Trophoblast cell (in vitro differentiated cells and primary cell): ENCODE measurements around the gene PREP.

Source experiments
- DNase-seq, 2 donors: peaks; one replicate each; pipeline ENCODE4 v3.0.0-alpha.2; 2016
- H2AFZ ChIP-seq: 2 replicates; pipeline ENCODE4 v1.6.1; 2013; ENCODE audit warnings: low read length, moderate library complexity, mild to moderate bottlenecking; ENCODE audit not compliant: insufficient read depth, poor library complexity
- H2AK5ac ChIP-seq: 2 replicates; pipeline ENCODE4 v1.6.1; 2013; ENCODE audit warnings: mild to moderate bottlenecking, low read length
- H2BK120ac ChIP-seq: 2 replicates; pipeline ENCODE4 v1.6.1; 2013; ENCODE audit warnings: low read length, mild to moderate bottlenecking, moderate library complexity; ENCODE audit not compliant: insufficient read depth, poor library complexity
- H2BK12ac ChIP-seq: 2 replicates; pipeline ENCODE4 v1.6.1; 2013; ENCODE audit warnings: mild to moderate bottlenecking, low read length, moderate library complexity
- H2BK5ac ChIP-seq: 2 replicates; pipeline ENCODE4 v1.6.1; 2013; ENCODE audit warnings: low read length, low read depth, moderate library complexity, mild to moderate bottlenecking; ENCODE audit not compliant: poor library complexity
- H3K14ac ChIP-seq: 2 replicates; pipeline ENCODE4 v1.6.1; 2013; ENCODE audit warnings: mild to moderate bottlenecking, low read length
- H3K18ac ChIP-seq: 2 replicates; pipeline ENCODE4 v1.6.1; 2013; ENCODE audit warnings: mild to moderate bottlenecking, low read length
- H3K23ac ChIP-seq: 2 replicates; pipeline ENCODE4 v1.6.1; 2013; ENCODE audit warnings: low read length
- H3K27ac ChIP-seq: 2 replicates; pipeline ENCODE4 v1.5.1; 2013; ENCODE audit warnings: low read depth, mild to moderate bottlenecking, inconsistent platforms, low read length, moderate library complexity
- H3K27me3 ChIP-seq: 2 replicates; pipeline ENCODE4 v1.6.1; 2013; ENCODE audit warnings: inconsistent platforms, mild to moderate bottlenecking, low read length, moderate library complexity; ENCODE audit not compliant: insufficient read depth
- H3K36me3 ChIP-seq, 2 experiments: 1 replicate in 1 of 2; 2 replicates in 1 of 2; pipeline ENCODE4 v1.6.1; 2013; ENCODE audit warnings: low read length in 2 of 2, mild to moderate bottlenecking in 2 of 2, moderate library complexity in 1 of 2; ENCODE audit not compliant: insufficient read depth in 2 of 2, control insufficient read depth in 1 of 2
- H3K4ac ChIP-seq: 2 replicates; pipeline ENCODE4 v1.6.1; 2013; ENCODE audit warnings: low read depth, mild to moderate bottlenecking, low read length, moderate library complexity
- H3K4me1 ChIP-seq, 2 experiments: 1 replicate in 1 of 2; 2 replicates in 1 of 2; pipeline ENCODE4 v1.6.1; 2013; ENCODE audit warnings: low read length in 2 of 2, mild to moderate bottlenecking in 2 of 2, moderate library complexity in 1 of 2; ENCODE audit not compliant: insufficient read depth in 2 of 2, control insufficient read depth in 1 of 2
- H3K4me2 ChIP-seq: 2 replicates; pipeline ENCODE4 v1.6.1; 2013; ENCODE audit warnings: inconsistent platforms, mild to moderate bottlenecking, low read length, moderate library complexity
- H3K4me3 ChIP-seq: 2 replicates; pipeline ENCODE4 v1.5.1; 2013; ENCODE audit warnings: mild to moderate bottlenecking, low read depth, low read length, inconsistent platforms
- H3K79me1 ChIP-seq: one replicate; pipeline ENCODE4 v1.6.1; 2013; ENCODE audit warnings: low read length
- H3K79me2 ChIP-seq: 2 replicates; pipeline ENCODE4 v1.6.1; 2013; ENCODE audit warnings: low read length, mild to moderate bottlenecking; ENCODE audit not compliant: control insufficient read depth, insufficient read depth, poor library complexity
- H3K9ac ChIP-seq: 2 replicates; pipeline ENCODE4 v1.6.1; 2013; ENCODE audit warnings: mild to moderate bottlenecking, low read length
- H3K9me3 ChIP-seq: 2 replicates; pipeline ENCODE4 v1.6.1; 2013; ENCODE audit warnings: low read depth, mild to moderate bottlenecking, control low read depth, inconsistent platforms, low read length; ENCODE audit not compliant: insufficient read depth
- H4K12ac ChIP-seq: 2 replicates; pipeline ENCODE4 v1.6.1; 2013; ENCODE audit warnings: low read depth, mild to moderate bottlenecking, low read length, moderate library complexity
- H4K8ac ChIP-seq: 2 replicates; pipeline ENCODE4 v1.6.1; 2013; ENCODE audit warnings: low read depth, mild to moderate bottlenecking, low read length, moderate library complexity
- H4K91ac ChIP-seq: one replicate; pipeline ENCODE4 v1.6.1; 2013; ENCODE audit warnings: low read depth, mild to moderate bottlenecking, low read length, moderate library complexity
- WGBS: extraction: QIAGEN DNeasy Blood & Tissue Kit; methylation state at CpG from one replicate; pipeline ENCODE4 v1.1.7; 2013; ENCODE audit warnings: missing lambda C conversion rate; ENCODE audit not compliant: insufficient read length, insufficient coverage; ENCODE audit errors: extremely low coverage; 5-methylcytosine and 5-hydroxymethylcytosine counted together

The PREP gene

DNA sequence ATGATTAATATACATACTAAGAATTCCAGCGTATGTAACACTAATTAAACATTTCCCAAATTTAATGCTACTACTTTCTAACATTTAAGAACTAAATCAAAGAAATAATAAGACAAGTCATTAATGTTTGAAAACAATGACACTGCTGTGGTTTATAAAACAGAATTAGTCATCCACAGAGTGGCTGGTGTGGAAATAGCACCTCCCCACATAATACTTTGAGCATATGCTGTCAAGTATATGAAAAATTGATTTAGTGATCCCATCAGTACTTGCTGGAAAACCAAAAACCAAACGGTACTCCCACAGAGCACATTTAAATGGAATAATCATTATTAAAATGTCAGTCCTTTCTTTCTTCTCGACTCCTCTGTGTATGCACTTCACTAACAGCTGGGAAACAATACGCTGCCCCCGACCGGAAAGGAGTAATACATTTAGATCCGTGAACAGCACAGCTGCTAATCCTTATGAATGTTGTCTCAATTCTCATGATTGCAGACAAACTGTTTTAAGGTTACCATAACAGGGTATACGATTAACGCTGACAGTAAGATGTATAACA, 78.4 kb downstream of the PREP start:
- H2BK5ac ChIP-seq: no peak overlapping the region
- no peaks in the 10 kb centered on the region for H3K9me3 ChIP-seq
- H3K9ac ChIP-seq: no peak overlapping the region
- H4K8ac ChIP-seq: no peak overlapping the region
- no peak overlapping the region for H4K91ac ChIP-seq
- H2AK5ac ChIP-seq: no peak overlapping the region
- H3K27ac ChIP-seq: no peak overlapping the region
- peaks cover 4 to 18% of the 10 kb centered on the region in 2 experiments for H3K36me3 ChIP-seq
- H3K79me2 ChIP-seq: no peaks in the 10 kb centered on the region
- H2AFZ ChIP-seq: no peak overlapping the region
- no peaks in the 10 kb centered on the region for H3K27me3 ChIP-seq
- H3K18ac ChIP-seq: no peak overlapping the region
- no peak overlapping the region for H3K4me2 ChIP-seq
- H2BK120ac ChIP-seq: no peak overlapping the region
- H3K79me1 ChIP-seq: no peaks in the 10 kb centered on the region
- H3K4me1 ChIP-seq: peaks cover 0 to 2% of the 10 kb centered on the region in 2 experiments
- no peak overlapping the region for H4K12ac ChIP-seq
- H3K4me3 ChIP-seq: no peak overlapping the region
- no peak overlapping the region for H3K23ac ChIP-seq
- WGBS: no CpG with 5 or more reads among the region's 9 CpGs
- no peak overlapping the region for H3K14ac ChIP-seq
- H2BK12ac ChIP-seq: no peak overlapping the region
- no peak for DNase-seq
- H3K4ac ChIP-seq: no peak overlapping the region

DNA sequence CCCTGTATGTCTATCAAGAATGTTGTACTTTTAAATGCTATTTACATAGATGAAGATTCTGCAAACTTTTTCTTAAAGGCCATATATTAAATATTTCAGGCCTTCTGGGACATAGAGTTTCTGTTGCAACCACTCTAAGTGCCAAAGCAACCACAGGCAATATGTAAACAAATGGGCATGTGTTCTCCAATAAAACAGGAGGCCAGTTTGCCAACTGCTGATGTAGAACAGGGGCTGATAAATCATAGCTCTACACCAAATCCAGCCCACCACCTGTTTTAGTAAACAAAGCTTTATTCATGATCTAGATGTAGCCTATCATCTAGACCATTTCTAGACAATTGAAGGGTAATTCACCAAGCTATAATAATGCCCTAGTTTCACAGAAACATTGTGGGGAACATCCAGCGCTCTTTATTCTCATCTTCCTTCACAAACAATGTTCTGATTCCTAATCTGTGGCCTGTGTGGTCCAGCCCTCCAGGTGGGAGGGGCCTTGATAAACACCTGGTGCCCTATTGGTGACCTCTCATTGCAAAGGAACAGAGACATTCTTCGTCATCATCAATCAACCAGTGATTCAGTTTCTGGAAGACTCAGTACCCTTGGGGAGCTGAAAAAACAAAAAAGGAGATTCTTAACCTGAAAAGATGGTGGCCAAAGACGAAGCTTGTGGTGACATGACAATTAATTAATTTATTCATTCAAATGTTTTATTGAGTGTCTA, 80.2 kb downstream of the PREP start:
- Histone ChIP-seq H3K18ac (no peak overlapping the region), H3K9me3 (no peaks in the 10 kb centered on the region), H3K4me2 (no peak overlapping the region), H3K79me2 (no peaks in the 10 kb centered on the region), H3K23ac (no peak overlapping the region), H2AK5ac (no peak overlapping the region), H2AFZ (no peak overlapping the region), H4K91ac (no peak overlapping the region), H3K36me3 (peaks cover 2 to 17% of the 10 kb centered on the region in 2 experiments), H3K27ac (no peak overlapping the region), H2BK120ac (no peak overlapping the region), H4K12ac (no peak overlapping the region), H3K27me3 (no peaks in the 10 kb centered on the region), H4K8ac (no peak overlapping the region), H3K4me1 (peaks cover 0 to 2% of the 10 kb centered on the region in 2 experiments), H2BK12ac (no peak overlapping the region), H3K4me3 (no peak overlapping the region), H2BK5ac (no peak overlapping the region), H3K79me1 (no peaks in the 10 kb centered on the region), H3K4ac (no peak overlapping the region), H3K9ac (no peak overlapping the region), H3K14ac (no peak overlapping the region)
- DNase-seq: no peak
- WGBS: no CpG with 5 or more reads among the region's 3 CpGs

DNA sequence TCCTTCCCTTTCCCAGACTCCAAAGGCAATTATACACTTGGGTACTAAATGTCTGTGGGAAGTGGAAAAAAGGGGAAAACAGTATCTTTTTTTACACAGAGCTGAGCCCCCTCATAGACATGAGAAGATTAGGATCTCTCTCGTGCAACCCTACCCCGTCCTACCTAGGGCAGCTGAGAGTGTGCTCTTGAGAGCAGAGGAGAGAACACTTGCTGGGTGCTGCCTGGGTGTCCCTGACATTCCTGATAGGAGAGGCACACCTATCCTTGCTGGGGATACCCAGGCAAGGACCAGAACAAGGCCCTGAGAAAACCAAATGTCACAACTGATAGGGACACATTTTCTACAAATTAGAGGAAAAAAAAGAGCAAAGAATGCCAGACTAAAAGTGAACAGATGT, 81.2 kb downstream of the PREP start:
- Histone ChIP-seq H2BK12ac (no peak overlapping the region), H3K79me1 (no peaks in the 10 kb centered on the region), H3K27me3 (no peaks in the 10 kb centered on the region), H3K79me2 (no peaks in the 10 kb centered on the region), H4K12ac (no peak overlapping the region), H3K36me3 (peaks cover 2 to 17% of the 10 kb centered on the region in 2 experiments), H2BK120ac (no peak overlapping the region), H4K8ac (no peak overlapping the region), H2AK5ac (no peak overlapping the region), H3K27ac (no peak overlapping the region), H3K4me1 (no peaks in the 10 kb centered on the region), H3K9me3 (no peaks in the 10 kb centered on the region), H2BK5ac (no peak overlapping the region), H2AFZ (no peak overlapping the region), H3K4ac (no peak overlapping the region), H3K23ac (no peak overlapping the region), H3K14ac (no peak overlapping the region), H3K18ac (no peak overlapping the region), H3K4me2 (no peak overlapping the region), H3K4me3 (no peak overlapping the region), H4K91ac (no peak overlapping the region), H3K9ac (no peak overlapping the region)
- WGBS: no CpG with 5 or more reads among the region's 2 CpGs
- no peak for DNase-seq

DNA sequence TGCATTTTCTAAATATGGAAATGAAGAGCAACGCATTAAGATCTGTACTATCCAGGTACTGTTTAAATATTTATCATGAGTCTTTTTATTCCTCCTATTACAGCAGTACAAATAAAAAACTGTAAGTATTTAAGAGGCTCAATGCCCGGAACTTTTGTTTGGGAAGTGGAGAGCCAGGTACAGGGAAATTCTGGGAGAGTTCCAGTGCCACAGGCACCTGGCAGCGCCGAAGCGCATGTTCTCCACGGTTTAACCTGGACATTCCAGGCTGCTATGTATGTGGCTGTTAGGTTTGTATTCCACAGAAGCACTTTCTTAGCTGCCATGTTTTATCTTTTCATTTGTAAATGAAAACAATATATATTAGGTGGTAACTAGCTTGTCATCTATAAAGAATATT, 81.7 kb downstream of the PREP start:
- H3K79me1 ChIP-seq: no peaks in the 10 kb centered on the region
- no peak overlapping the region for H3K4me2 ChIP-seq
- no peak for DNase-seq
- no peak overlapping the region for H2BK12ac ChIP-seq
- no peaks in the 10 kb centered on the region for H3K9me3 ChIP-seq
- no peaks in the 10 kb centered on the region for H3K27me3 ChIP-seq
- no peak overlapping the region for H2BK5ac ChIP-seq
- H4K12ac ChIP-seq: no peak overlapping the region
- no peak overlapping the region for H3K23ac ChIP-seq
- H3K9ac ChIP-seq: no peak overlapping the region
- H2AK5ac ChIP-seq: no peak overlapping the region
- H3K36me3 ChIP-seq: peaks cover 2 to 17% of the 10 kb centered on the region in 2 experiments
- H2AFZ ChIP-seq: no peak overlapping the region
- H3K4me3 ChIP-seq: no peak overlapping the region
- H2BK120ac ChIP-seq: no peak overlapping the region
- H3K4ac ChIP-seq: no peak overlapping the region
- no peaks in the 10 kb centered on the region for H3K79me2 ChIP-seq
- H3K4me1 ChIP-seq: no peaks in the 10 kb centered on the region
- no peak overlapping the region for H3K27ac ChIP-seq
- no peak overlapping the region for H4K8ac ChIP-seq
- no peak overlapping the region for H3K14ac ChIP-seq
- no CpG with 5 or more reads among the region's 6 CpGs for WGBS
- H4K91ac ChIP-seq: no peak overlapping the region
- H3K18ac ChIP-seq: no peak overlapping the region
